HL-60/S4 treated with retinoic acid at 250 ng/mL for 4 days and 3 days (cell line): ENCODE results near the gene GATA2.

Experiments
- in situ Hi-C: fragments of 300-500 bp; cut with MboI; formaldehyde crosslinking; loops from 2 replicates; pipeline ENCODE4 v1.7.0; 2022; ENCODE audit warnings: low sequenced_read_pairs

GATA2 gene

GRCh38 chr3:128438488-128439072 is 54.4 kb downstream of the GATA2 start:
- in situ Hi-C loops: no loop called here

GRCh38 chr3:128436214-128436613 is 56.8 kb downstream of the GATA2 start:
- in situ Hi-C loops: no loop called here

GRCh38 chr3:128435561-128435960 is 57.4 kb downstream of the GATA2 start:
- in situ Hi-C loops: no loop called here

GRCh38 chr3:128435058-128435457 is 57.9 kb downstream of the GATA2 start:
- in situ Hi-C loops: no loop called here

GRCh38 chr3:128434524-128434923 is 58.5 kb downstream of the GATA2 start:
- in situ Hi-C loops: no loop called here

GRCh38 chr3:128433837-128434165 is 59.2 kb downstream of the GATA2 start:
- in situ Hi-C loops: no loop called here

GRCh38 chr3:128432971-128433836 is 59.8 kb downstream of the GATA2 start:
- in situ Hi-C loops: no loop called here

- in situ Hi-C loops: no loop called here
These were observed 60.6 kb downstream of the GATA2 start for GRCh38 chr3:128432301-128432970.

GRCh38 chr3:128431803-128432300 is 61.1 kb downstream of the GATA2 start:
- in situ Hi-C loops: no loop called here

GRCh38 chr3:128430731-128431130 is 62.3 kb downstream of the GATA2 start:
- in situ Hi-C loops: no loop called here

- in situ Hi-C loops: no loop called here
These were observed 62.7 kb downstream of the GATA2 start for GRCh38 chr3:128430301-128430700.

GRCh38 chr3:128429751-128430150 is 63.2 kb downstream of the GATA2 start:
- in situ Hi-C loops: loop anchor here (10.0 kb wide), 1 partner anchor 175 kb away; no protein-coding TSS in a partner anchor
